Bronchial epithelial cell (primary cell): Measurements from ENCODE around the gene HSPBAP1. TPM values are rescaled to one million over a fixed set of nuclear protein-coding genes. Genes with fewer than 3 reads are reported as not detected.
"Not testable (repeated sequence)": the region's sequence is repeated elsewhere in the genome, so short reads cannot be mapped to it uniquely, and the experiment has no call there.

ENCODE experiments used
- DNase-seq: peaks from one replicate; pipeline ENCODE4 v3.0.0-alpha.2; 2010; ENCODE audit warnings: low read depth
- FAIRE-seq: peaks from 2 replicates; lab custom pipeline; 2011; peaks lifted over from hg19 to GRCh38; lab: Jason Lieb, UNC
- H3K27me3 ChIP-seq: 2 replicates; pipeline ENCODE4 v1.5.1; 2011; ENCODE audit warnings: low read length; ENCODE audit not compliant: control insufficient read depth, insufficient read depth
- H3K36me3 ChIP-seq: 2 replicates; pipeline ENCODE4 v1.5.1; 2011; ENCODE audit warnings: low read length; ENCODE audit not compliant: control insufficient read depth, insufficient read depth
- H3K4me3 ChIP-seq: 2 replicates; pipeline ENCODE4 v1.5.1; 2011; ENCODE audit warnings: mild to moderate bottlenecking, low read depth, low read length, control low read depth
- total RNA-seq: library from RNA; depleted of rRNA; stranded (reverse); fragments of >200 nt; gene quantifications from 2 replicates; pipeline ENCODE4 v1.2.1, GENCODE V29; 2014
- TF ChIP-seq, protein P1 (sequence below): IDR thresholded peaks from 2 replicates; pipeline ENCODE4 v1.5.1; 2011; ENCODE audit warnings: mild to moderate bottlenecking, moderate library complexity, low read length, control low read depth, inconsistent platforms; ENCODE audit not compliant: insufficient read depth, severe bottlenecking

HSPBAP1 gene
- total RNA-seq, 1 donor from 2014 or later = 11.3 TPM

DNA sequence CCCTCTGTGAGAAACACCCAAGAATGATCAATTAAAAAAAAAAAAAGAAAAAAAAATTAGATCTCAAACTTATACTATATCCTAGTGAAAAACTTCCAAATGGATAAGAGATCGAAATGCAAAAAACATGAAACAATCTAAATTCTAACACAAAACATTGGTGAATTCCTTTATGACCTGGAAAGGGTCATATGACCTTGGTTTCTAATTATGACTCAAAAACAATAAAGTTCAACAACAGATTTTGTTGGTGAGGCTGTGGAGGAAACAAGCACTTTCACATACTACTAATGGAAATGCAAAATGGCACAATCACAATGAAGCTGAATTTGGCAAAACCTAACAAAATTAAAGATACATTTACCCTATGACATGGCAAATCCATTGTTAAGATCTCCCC, 45.3 kb downstream of the HSPBAP1 start:
- no peaks in the 10 kb centered on the region for H3K27me3 ChIP-seq
- no peak for DNase-seq
- TF ChIP-seq, protein P1, sequence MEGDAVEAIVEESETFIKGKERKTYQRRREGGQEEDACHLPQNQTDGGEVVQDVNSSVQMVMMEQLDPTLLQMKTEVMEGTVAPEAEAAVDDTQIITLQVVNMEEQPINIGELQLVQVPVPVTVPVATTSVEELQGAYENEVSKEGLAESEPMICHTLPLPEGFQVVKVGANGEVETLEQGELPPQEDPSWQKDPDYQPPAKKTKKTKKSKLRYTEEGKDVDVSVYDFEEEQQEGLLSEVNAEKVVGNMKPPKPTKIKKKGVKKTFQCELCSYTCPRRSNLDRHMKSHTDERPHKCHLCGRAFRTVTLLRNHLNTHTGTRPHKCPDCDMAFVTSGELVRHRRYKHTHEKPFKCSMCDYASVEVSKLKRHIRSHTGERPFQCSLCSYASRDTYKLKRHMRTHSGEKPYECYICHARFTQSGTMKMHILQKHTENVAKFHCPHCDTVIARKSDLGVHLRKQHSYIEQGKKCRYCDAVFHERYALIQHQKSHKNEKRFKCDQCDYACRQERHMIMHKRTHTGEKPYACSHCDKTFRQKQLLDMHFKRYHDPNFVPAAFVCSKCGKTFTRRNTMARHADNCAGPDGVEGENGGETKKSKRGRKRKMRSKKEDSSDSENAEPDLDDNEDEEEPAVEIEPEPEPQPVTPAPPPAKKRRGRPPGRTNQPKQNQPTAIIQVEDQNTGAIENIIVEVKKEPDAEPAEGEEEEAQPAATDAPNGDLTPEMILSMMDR = no peak
- FAIRE-seq = no peak
- H3K36me3 ChIP-seq = no peaks in the 10 kb centered on the region
- no peak overlapping the region for H3K4me3 ChIP-seq

DNA sequence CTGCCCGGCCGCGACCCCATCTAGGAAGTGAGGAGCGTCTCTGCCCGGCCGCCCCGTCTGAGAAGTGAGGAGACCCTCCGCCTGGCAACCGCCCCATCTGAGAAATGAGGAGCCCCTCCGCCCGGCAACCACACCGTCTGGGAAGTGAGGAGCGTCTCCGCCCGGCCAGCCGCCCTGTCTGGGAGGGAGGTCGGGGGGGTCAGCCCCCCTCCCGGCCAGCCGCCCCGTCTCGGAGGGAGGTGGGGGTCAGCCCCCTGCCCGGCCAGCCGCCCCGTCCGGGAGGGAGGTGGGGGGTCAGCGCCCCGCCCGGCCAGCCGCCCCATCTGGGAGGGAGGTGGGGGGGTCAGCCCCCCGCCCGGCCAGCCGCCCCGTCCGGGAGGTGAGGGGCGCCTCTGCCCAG, 46.3 kb downstream of the HSPBAP1 start:
- not testable (repeated sequence) for FAIRE-seq, H3K27me3 ChIP-seq, H3K36me3 ChIP-seq, DNase-seq, H3K4me3 ChIP-seq

DNA sequence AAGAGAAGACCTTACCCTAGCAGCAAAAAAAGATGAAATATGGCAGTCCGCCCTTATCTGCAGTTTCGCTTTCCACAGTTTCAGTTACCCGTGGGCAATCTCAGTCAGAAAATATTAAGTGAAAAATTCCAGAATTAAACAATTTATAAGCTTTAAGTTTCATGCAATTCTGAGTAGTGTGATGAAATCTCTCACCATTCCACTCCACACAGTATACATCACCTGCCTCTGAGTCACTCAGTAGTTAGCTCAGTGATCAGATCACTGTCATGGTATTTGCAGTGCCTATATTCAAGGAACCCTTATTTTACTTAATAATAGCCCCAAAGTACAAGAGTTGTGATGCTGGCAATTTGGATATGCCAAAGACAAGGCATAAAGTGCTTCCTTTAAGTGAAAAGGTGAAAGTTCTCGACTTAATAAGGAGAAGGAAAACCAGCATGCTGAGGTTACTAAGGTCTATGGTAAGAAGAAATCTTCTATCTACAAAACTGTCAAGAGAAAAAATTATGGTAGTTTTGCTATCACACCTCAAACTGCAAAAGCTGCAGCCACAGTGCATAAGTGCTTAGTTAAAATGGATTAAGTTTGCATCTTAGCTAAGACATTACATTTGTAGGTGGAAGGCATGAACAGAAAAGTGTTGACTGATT, 48.1 kb downstream of the HSPBAP1 start:
- TF ChIP-seq, protein P1 = no peak
- peak; percentile 88 for DNase-seq
- Histone ChIP-seq H3K27me3 (no peaks in the 10 kb centered on the region), H3K36me3 (no peaks in the 10 kb centered on the region), H3K4me3 (no peak overlapping the region)
- no peak for FAIRE-seq

DNA sequence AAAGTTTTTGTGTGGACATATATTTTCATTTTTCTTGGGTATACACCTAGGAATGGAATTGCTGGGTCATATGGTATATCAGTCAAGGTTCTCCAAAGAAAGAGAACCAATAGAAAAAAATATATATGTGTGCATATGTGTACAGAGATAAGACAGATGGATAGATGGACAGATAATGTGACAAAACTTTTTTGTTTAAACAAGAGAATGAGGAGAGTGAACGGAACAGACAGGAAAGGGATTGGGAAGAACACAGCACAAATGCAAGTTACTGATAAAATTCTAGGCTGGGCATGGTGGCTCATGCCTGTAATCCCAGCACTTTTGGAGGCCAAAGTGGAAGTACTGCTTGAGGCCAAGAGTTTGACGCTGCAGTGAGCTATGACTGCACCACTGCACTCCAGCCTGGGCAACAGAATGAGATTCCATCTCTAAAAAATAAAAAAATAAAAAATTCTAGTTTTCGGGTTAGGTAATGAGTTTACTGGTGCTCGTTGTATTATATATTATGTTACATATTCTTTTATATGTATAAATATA, 50.0 kb downstream of the HSPBAP1 start:
- TF ChIP-seq, protein P1 = no peak
- Histone ChIP-seq H3K4me3 (no peak overlapping the region), H3K27me3 (no peaks in the 10 kb centered on the region), H3K36me3 (no peaks in the 10 kb centered on the region)
- DNase-seq (no peak), FAIRE-seq (no peak)

DNA sequence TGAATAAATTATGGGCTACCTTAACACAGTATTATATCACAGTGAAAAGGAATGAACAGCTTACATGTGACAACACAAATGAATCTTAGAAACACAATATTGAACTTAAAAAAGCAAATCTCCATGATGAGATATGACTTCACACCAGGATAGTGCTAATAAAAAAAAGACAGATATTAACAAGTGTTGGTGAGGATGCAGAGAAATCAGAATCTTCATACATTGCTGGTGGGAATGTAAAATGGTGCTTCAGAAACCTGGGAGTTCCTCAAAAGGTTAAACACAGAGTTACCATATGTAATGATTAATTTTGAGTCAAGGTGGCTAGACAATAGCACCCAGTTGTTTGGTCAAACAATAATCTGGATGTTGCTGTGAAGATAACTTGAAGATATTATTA, 51.4 kb downstream of the HSPBAP1 start:
- no peak for FAIRE-seq
- DNase-seq = no peak
- H3K27me3 ChIP-seq = no peaks in the 10 kb centered on the region
- TF ChIP-seq, protein P1 = no peak
- H3K4me3 ChIP-seq = no peak overlapping the region
- no peaks in the 10 kb centered on the region for H3K36me3 ChIP-seq

DNA sequence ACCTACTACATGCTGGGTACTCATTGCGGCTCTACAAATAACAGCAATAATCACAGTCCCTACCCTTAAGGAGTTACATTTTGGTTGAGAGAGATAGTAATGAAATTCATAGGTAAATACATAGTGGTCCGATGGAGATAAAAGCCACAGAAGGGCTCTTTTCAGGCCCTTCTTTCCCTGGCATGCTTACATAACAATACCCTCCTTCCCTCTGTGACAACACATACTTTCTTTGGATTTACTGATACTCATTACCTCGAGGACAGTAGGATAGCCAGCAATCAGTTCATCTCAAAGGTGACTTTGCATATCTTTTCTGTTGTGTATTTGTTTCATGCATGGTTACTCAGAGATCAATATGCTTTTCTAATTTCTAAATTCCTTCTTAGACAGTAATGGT, 54.5 kb downstream of the HSPBAP1 start:
- TF ChIP-seq, protein P1 = no peak
- H3K4me3 ChIP-seq = no peak overlapping the region
- no peaks in the 10 kb centered on the region for H3K36me3 ChIP-seq
- DNase-seq (no peak), FAIRE-seq (no peak)
- H3K27me3 ChIP-seq = no peaks in the 10 kb centered on the region

DNA sequence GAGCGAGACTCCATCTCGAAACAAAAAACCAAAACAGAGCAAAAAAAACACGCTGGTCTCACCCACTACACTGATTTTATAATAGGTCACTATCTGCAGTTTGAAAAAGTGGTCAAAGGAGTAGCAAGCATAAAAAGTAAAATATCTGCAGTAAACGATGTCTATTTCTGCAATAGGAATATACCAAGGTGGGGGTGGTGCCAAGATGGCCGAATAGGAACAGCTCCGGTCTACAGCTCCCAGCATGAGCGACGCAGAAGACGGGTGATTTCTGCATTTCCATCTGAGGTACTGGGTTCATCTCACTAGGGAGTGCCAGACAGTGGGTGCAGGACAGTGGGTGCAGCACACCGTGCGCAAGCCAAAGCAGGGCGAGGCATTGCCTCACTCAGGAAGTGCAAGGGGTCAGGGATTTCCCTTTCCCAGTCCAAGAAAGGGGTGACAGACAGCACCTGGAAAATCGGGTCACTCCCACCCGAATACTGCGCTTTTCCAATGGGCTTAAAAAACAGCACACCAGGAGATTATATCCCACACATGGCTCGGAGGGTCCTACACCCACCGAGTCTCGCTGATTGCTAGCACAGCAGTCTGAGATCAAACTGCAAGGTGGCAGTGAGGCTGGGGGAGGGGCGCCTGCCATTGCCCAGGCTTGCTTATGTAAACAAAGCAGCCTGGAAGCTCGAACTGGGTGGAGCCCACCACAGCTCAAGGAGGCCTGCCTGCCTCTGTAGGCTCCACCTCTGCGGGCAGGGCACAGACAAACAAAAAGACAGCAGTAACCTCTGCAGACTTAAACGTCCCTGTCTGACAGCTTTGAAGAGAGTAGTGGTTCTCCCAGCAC, 60.7 kb downstream of the HSPBAP1 start:
- H3K4me3 ChIP-seq = not testable (repeated sequence)

More for the DNA sequence above, 60.7 kb downstream of the HSPBAP1 start:
- FAIRE-seq, H3K36me3 ChIP-seq, H3K27me3 ChIP-seq: not testable (repeated sequence)
- peak; percentile 18 for DNase-seq
